Thoracic aorta (tissue), 2 donors: ENCODE data around the gene BRD4. TPM values are rescaled to one million over a fixed set of nuclear protein-coding genes. Genes with fewer than 3 reads are reported as not detected.

Experiments
- ATAC-seq: fragments of 150-250 bp; one replicate; pipeline ENCODE4 v1.8.0; 2017; ENCODE audit warnings: low read depth; ENCODE audit not compliant: insufficient number of reproducible peaks, low FRiP score
- DNase-seq: peaks from one replicate; pipeline ENCODE4 v3.0.0-alpha.2; 2020; ENCODE audit warnings: low spot score
- H3K27ac ChIP-seq, 2 donors: fragments of 200-600 bp; sonication (generic); 1 replicate in 1 of 2; 2 replicates in 1 of 2; pipeline ENCODE4 v1.5.1; 2016; ENCODE audit warnings: mild to moderate bottlenecking in 2 of 2, moderate library complexity in 2 of 2
- H3K27me3 ChIP-seq: fragments of 200-600 bp; sonication (generic); replicated peaks from 2 replicates; pipeline ENCODE4 v1.6.0; 2016; ENCODE audit warnings: mild to moderate bottlenecking; ENCODE audit not compliant: insufficient read depth
- H3K36me3 ChIP-seq: fragments of 200-600 bp; sonication (generic); one replicate; pipeline ENCODE4 v1.5.1; 2016
- H3K4me1 ChIP-seq, 2 donors: fragments of 200-600 bp; sonication (generic); 1 replicate in 1 of 2; 2 replicates in 1 of 2; pipeline versions ENCODE4 v1.5.1 to v1.6.0; 2016; ENCODE audit warnings: low read depth in 2 of 2, mild to moderate bottlenecking in 1 of 2; ENCODE audit not compliant: control insufficient read depth in 1 of 2
- H3K4me3 ChIP-seq: fragments of 200-600 bp; sonication (generic); 2 replicates; pipeline ENCODE4 v1.5.1; 2016; ENCODE audit warnings: mild to moderate bottlenecking
- H3K9me3 ChIP-seq: fragments of 200-600 bp; sonication (generic); 2 replicates; pipeline ENCODE4 v1.5.1; 2016
- total RNA-seq, 2 donors: library from RNA; depleted of rRNA; stranded (reverse); fragments of >200 nt; gene quantifications; one replicate each; pipeline versions ENCODE4 v1.1.0 to v1.2.3, GENCODE V29; 2016
- TF ChIP-seq, protein P1 (sequence below): fragments of 200-600 bp; sonication (generic); IDR thresholded peaks from one replicate; pipeline ENCODE4 v1.5.1; 2019; ENCODE audit warnings: antibody characterized with exemption

BRD4 gene
- total RNA-seq, 2 donors from 2014 or later: 49.0 to 70.9 TPM

DNA sequence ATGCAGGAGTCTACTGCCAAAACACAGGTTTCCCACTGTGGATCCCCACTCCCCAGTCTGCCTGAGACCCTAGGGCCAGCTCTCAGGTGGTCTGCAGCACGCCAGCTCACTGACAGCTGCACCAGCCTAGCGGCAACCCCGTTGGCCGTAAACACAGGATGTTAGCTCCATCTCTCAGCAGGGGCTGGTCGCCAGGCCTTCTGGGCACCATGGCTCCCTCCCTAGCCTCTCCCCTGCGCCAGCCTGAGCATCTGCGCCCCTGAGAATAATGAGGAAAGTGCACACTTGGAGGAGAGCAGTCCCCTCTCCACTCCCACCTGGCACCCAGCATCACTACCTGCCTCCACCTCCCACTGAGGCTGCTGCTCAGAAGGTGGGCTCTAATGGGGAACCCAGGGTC, 79.3 kb downstream of the BRD4 start:
- H3K4me1 ChIP-seq: peaks cover 30 to 60% of the 10 kb centered on the region in 2 donors
- ATAC-seq (no peak), DNase-seq (no peak)
- H3K36me3 ChIP-seq: peaks cover 54% of the 10 kb centered on the region
- TF ChIP-seq, protein P1, sequence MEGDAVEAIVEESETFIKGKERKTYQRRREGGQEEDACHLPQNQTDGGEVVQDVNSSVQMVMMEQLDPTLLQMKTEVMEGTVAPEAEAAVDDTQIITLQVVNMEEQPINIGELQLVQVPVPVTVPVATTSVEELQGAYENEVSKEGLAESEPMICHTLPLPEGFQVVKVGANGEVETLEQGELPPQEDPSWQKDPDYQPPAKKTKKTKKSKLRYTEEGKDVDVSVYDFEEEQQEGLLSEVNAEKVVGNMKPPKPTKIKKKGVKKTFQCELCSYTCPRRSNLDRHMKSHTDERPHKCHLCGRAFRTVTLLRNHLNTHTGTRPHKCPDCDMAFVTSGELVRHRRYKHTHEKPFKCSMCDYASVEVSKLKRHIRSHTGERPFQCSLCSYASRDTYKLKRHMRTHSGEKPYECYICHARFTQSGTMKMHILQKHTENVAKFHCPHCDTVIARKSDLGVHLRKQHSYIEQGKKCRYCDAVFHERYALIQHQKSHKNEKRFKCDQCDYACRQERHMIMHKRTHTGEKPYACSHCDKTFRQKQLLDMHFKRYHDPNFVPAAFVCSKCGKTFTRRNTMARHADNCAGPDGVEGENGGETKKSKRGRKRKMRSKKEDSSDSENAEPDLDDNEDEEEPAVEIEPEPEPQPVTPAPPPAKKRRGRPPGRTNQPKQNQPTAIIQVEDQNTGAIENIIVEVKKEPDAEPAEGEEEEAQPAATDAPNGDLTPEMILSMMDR: no peak
- H3K27ac ChIP-seq: peak overlapping the region; percentile 100
- no peak overlapping the region for H3K4me3 ChIP-seq
- no peaks in the 10 kb centered on the region for H3K27me3 ChIP-seq
- H3K9me3 ChIP-seq: no peaks in the 10 kb centered on the region

- H3K27ac ChIP-seq: peak overlapping the region; percentile 100
- no peak for DNase-seq
- H3K9me3 ChIP-seq: no peaks in the 10 kb centered on the region
- TF ChIP-seq, protein P1: peak; percentile 69
- peaks cover 35 to 65% of the 10 kb centered on the region in 2 donors for H3K4me1 ChIP-seq
- no peaks in the 10 kb centered on the region for H3K27me3 ChIP-seq
- H3K4me3 ChIP-seq: peak overlapping the region; percentile 64
- peaks cover 48% of the 10 kb centered on the region for H3K36me3 ChIP-seq
- peak; percentile 7 for ATAC-seq
Measured at GRCh38 chr19:15252398-15253018, 79.8 kb downstream of the BRD4 start.

GRCh38 chr19:15251749-15252397, 80.5 kb downstream of the BRD4 start:
- H3K4me3 ChIP-seq: peak overlapping the region; percentile 64
- no peaks in the 10 kb centered on the region for H3K27me3 ChIP-seq
- peak overlapping the region; percentile 100 for H3K27ac ChIP-seq
- H3K36me3 ChIP-seq: peaks cover 42% of the 10 kb centered on the region
- no peaks in the 10 kb centered on the region for H3K9me3 ChIP-seq
- peaks cover 41 to 72% of the 10 kb centered on the region in 2 donors for H3K4me1 ChIP-seq
- DNase-seq (peak; percentile 50), ATAC-seq (peak; percentile 61)
- TF ChIP-seq, protein P1: peak; percentile 76

GRCh38 chr19:15251010-15251748, 81.2 kb downstream of the BRD4 start:
- DNase-seq (peak; percentile 56), ATAC-seq (peak; percentile 30)
- TF ChIP-seq, protein P1: no peak
- Histone ChIP-seq H3K27me3 (no peaks in the 10 kb centered on the region), H3K4me1 (peaks cover 48 to 79% of the 10 kb centered on the region in 2 donors), H3K27ac (peak overlapping the region; percentile 100), H3K36me3 (peaks cover 35% of the 10 kb centered on the region), H3K4me3 (peak overlapping the region; percentile 64), H3K9me3 (no peaks in the 10 kb centered on the region)

- ATAC-seq: no peak
- Histone ChIP-seq H3K4me1 (peaks cover 53 to 84% of the 10 kb centered on the region in 2 donors), H3K9me3 (no peaks in the 10 kb centered on the region), H3K27me3 (no peaks in the 10 kb centered on the region), H3K36me3 (peaks cover 29% of the 10 kb centered on the region), H3K27ac (peak overlapping the region; percentile 100), H3K4me3 (peak overlapping the region; percentile 64)
- no peak for DNase-seq
- TF ChIP-seq, protein P1: no peak
Measured at GRCh38 chr19:15250640-15250993, 81.7 kb downstream of the BRD4 start.
